Measurements from ENCODE around the gene TTYH1. TPM values are rescaled to one million over a fixed set of nuclear protein-coding genes. Genes with fewer than 3 reads are reported as not detected.

TTYH1 gene
- total and polyA plus RNA-seq, 9 of the 15 experiments (the other 6 are each of a cell fraction or from before 2014, with no cell fraction given), result 0.08 TPM; not detected in 8

DNA sequence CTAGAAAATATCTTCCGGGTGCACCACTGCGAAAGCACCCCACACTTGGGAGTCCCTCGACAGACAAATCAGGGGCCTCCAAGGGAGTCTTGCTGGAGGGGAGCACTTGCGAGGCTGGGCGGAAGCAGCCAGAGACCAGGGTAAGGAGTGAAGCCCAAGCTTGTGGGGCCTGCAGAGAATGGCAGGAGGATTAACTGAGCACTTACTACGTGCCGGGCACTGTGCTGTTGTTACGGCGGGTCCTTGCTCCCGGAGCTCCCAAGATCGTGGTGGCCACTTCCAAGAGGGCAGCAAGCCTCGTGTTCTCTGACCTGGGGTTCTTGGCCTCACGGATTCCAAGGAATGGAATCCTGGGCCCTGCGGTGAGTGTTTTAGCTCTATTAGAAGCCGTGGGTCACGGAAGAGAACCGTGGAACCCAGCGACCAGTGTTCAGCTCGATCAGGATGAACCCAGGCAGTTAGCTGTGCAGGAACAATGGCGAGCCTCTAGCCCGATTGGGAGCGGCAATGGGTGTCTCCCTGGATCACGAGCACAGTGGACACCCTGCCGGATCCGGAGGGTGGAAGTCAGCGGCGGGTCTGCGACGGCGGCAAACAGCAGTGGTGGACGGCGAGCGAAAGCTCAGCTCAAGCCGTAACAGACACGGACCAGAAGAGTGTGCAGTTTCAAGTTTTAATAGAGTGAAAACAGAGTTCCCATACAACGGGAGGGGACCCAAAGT is 9.6 kb downstream of the TTYH1 start:
- ATAC-seq (no peak), DNase-seq (ENCODE audit: extremely low read depth in 1 of 4, low spot score in 3 of 4) (peak in 2 of 4 experiments; percentile 3 to 5), FAIRE-seq (no peak)
- Histone ChIP-seq H3K27me3 (ENCODE audit: control insufficient read depth in 2 of 2, insufficient read depth in 2 of 2, low read length in 2 of 2) (peaks cover 32 to 77% of the 10 kb centered on the region in 2 experiments; a peak in 4 of 5 replicates), H3K9me3 (replicated peaks; ENCODE audit: control insufficient read depth, insufficient read depth, low read depth, low read length) (no peaks in the 10 kb centered on the region), H3K36me3 (ENCODE audit: control insufficient read depth, insufficient read depth, low read length) (no peaks in the 10 kb centered on the region), H3K79me2 (ENCODE audit: control insufficient read depth, insufficient read depth, low read length) (no peaks in the 10 kb centered on the region), H3K4me2 (ENCODE audit: insufficient read depth, low read length) (no peak overlapping the region), H3K27ac (ENCODE audit: extremely low read depth, low read depth, low read length) (no peak overlapping the region), H3K4me3 (no peak overlapping the region), H3K9me1 (ENCODE audit: control insufficient read depth, insufficient read depth, low read length) (no peaks in the 10 kb centered on the region), H3K9ac (ENCODE audit: insufficient read depth in 1 of 2, low read depth in 2 of 2, low read length in 2 of 2) (no peak overlapping the region; a peak in 1 of 4 replicates), H3K4me1 (replicated peaks in 1 of 2; ENCODE audit: control insufficient read depth in 2 of 2, insufficient read depth in 2 of 2, low read length in 2 of 2) (peaks cover 0 to 28% of the 10 kb centered on the region in 2 experiments; a peak in 2 of 5 replicates), H4K20me1 (replicated peaks; ENCODE audit: control insufficient read depth, insufficient read depth, low read length) (peaks cover 6% of the 10 kb centered on the region; the same call in 1 of the 2 replicates), H2AFZ (ENCODE audit: low read depth, low read length) (no peak overlapping the region)
- ChIA-PET POLR2A (interaction anchor here (0.7 to 1.2 kb wide), 2 partner anchors 12 to 13 kb away, joined by 3 read pairs; no protein-coding TSS in a partner anchor), CTCF (ENCODE audit: low intra/inter-chr PET ratio) (no interaction called here)
- in situ Hi-C loops (cut with MboI) (no loop called here), intact Hi-C loops (cut with micrococcal nuclease) (no loop called here)
- WGBS (ENCODE audit: insufficient coverage, low coverage, missing lambda C conversion rate), result 26% methylated on average over 36 of the region's 36 CpGs
- BruUV-seq (replicated peaks), result no TSS peak
- TF ChIP-seq HNRNPK (IDR thresholded peaks at IDR 0.05; ENCODE audit: low read depth, low read length, poor library complexity, severe bottlenecking), result no peak
- no peak for TF ChIP-seq ZNF830 (CRISPR knock-in tag; IDR thresholded peaks at IDR 0.05)
- TF ChIP-seq MYBL2 (IDR thresholded peaks at IDR 0.05; ENCODE audit: low read depth), result no peak
- no peak for TF ChIP-seq MYBL2 (CRISPR knock-in tag; IDR thresholded peaks at IDR 0.05; ENCODE audit: borderline replicate concordance)
- no peak for TF ChIP-seq CHCHD3 (CRISPR knock-in tag; IDR thresholded peaks at IDR 0.05)
- TF ChIP-seq, protein P1, sequence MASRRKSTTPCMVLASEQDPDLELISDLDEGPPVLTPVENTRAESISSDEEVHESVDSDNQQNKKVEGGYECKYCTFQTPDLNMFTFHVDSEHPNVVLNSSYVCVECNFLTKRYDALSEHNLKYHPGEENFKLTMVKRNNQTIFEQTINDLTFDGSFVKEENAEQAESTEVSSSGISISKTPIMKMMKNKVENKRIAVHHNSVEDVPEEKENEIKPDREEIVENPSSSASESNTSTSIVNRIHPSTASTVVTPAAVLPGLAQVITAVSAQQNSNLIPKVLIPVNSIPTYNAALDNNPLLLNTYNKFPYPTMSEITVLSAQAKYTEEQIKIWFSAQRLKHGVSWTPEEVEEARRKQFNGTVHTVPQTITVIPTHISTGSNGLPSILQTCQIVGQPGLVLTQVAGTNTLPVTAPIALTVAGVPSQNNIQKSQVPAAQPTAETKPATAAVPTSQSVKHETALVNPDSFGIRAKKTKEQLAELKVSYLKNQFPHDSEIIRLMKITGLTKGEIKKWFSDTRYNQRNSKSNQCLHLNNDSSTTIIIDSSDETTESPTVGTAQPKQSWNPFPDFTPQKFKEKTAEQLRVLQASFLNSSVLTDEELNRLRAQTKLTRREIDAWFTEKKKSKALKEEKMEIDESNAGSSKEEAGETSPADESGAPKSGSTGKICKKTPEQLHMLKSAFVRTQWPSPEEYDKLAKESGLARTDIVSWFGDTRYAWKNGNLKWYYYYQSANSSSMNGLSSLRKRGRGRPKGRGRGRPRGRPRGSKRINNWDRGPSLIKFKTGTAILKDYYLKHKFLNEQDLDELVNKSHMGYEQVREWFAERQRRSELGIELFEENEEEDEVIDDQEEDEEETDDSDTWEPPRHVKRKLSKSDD (conservative IDR thresholded peaks at IDR 0.05; ENCODE audit: low read length), result no peak

Measured in K562 (cell line).